ENCODE measurements around the gene ZNF48.
A peak's percentile ranks its signal among the peaks of the same experiment; 100 is the strongest.

Gene ZNF48

GRCh38 chr16:30368792-30369090, 26.5 kb upstream of the ZNF48 start:
- TF ChIP-seq CTCF (IDR thresholded peaks at IDR 0.05) = no peak
- Histone ChIP-seq H3K4me3 (ENCODE audit: low read depth in 1 of 2, low read length in 1 of 2) (peak overlapping the region; percentile 81 to 96), H3K27me3 (no peaks in the 10 kb centered on the region), H3K4me1 (ENCODE audit: control insufficient read depth in 1 of 2, insufficient read depth in 1 of 2, low read depth in 1 of 2, low read length in 1 of 2) (peaks cover 34 to 39% of the 10 kb centered on the region in 2 experiments), H3K36me3 (peaks cover 30% of the 10 kb centered on the region), H3K27ac (peak overlapping the region; percentile 89), H3K9me3 (no peaks in the 10 kb centered on the region)

GRCh38 chr16:30369091-30369937, 25.9 kb upstream of the ZNF48 start:
- no peak for TF ChIP-seq CTCF (IDR thresholded peaks at IDR 0.05)
- no peaks in the 10 kb centered on the region for H3K27me3 ChIP-seq
- no peaks in the 10 kb centered on the region for H3K9me3 ChIP-seq
- peaks cover 34 to 39% of the 10 kb centered on the region in 2 experiments for H3K4me1 ChIP-seq (ENCODE audit: control insufficient read depth in 1 of 2, insufficient read depth in 1 of 2, low read depth in 1 of 2, low read length in 1 of 2)
- H3K36me3 ChIP-seq = peaks cover 24% of the 10 kb centered on the region
- H3K4me3 ChIP-seq (ENCODE audit: low read depth in 1 of 2, low read length in 1 of 2) = peak overlapping the region; percentile 81 to 96
- H3K27ac ChIP-seq = peak overlapping the region; percentile 89

GRCh38 chr16:30369938-30370455, 25.2 kb upstream of the ZNF48 start:
- Histone ChIP-seq H3K4me3 (ENCODE audit: low read depth in 1 of 2, low read length in 1 of 2) (peak overlapping the region; percentile 81 to 96), H3K27me3 (no peaks in the 10 kb centered on the region), H3K9me3 (no peaks in the 10 kb centered on the region), H3K36me3 (peaks cover 17% of the 10 kb centered on the region), H3K4me1 (ENCODE audit: control insufficient read depth in 1 of 2, insufficient read depth in 1 of 2, low read depth in 1 of 2, low read length in 1 of 2) (peaks cover 34 to 39% of the 10 kb centered on the region in 2 experiments), H3K27ac (peak overlapping the region; percentile 89)
- TF ChIP-seq CTCF (IDR thresholded peaks at IDR 0.05) = no peak

- Histone ChIP-seq H3K36me3 (peaks cover 10% of the 10 kb centered on the region), H3K9me3 (no peaks in the 10 kb centered on the region), H3K4me3 (ENCODE audit: low read depth in 1 of 2, low read length in 1 of 2) (peak within 1 kb of the TSS; percentile 81 to 96), H3K27ac (peak within 1 kb of the TSS; percentile 89), H3K4me1 (ENCODE audit: control insufficient read depth in 1 of 2, insufficient read depth in 1 of 2, low read depth in 1 of 2, low read length in 1 of 2) (peaks cover 34 to 39% of the 10 kb centered on the region in 2 experiments), H3K27me3 (no peaks in the 10 kb centered on the region)
- peak; percentile 67 for TF ChIP-seq CTCF (IDR thresholded peaks at IDR 0.05)
Measured at GRCh38 chr16:30370456-30371247, 24.6 kb upstream of the ZNF48 start, which contains the start of gene TBC1D10B. TBC1D10B (minus strand) TSS chr16:30370494; CDS start chr16:30370183, 311 bp downstream.

- Histone ChIP-seq H3K36me3 (peaks cover 4% of the 10 kb centered on the region), H3K4me3 (ENCODE audit: low read depth in 1 of 2, low read length in 1 of 2) (peak overlapping the region; percentile 63 to 67), H3K27me3 (no peaks in the 10 kb centered on the region), H3K9me3 (no peaks in the 10 kb centered on the region), H3K4me1 (ENCODE audit: control insufficient read depth in 1 of 2, insufficient read depth in 1 of 2, low read depth in 1 of 2, low read length in 1 of 2) (peaks cover 34 to 39% of the 10 kb centered on the region in 2 experiments), H3K27ac (peak overlapping the region; percentile 89)
- TF ChIP-seq CTCF (IDR thresholded peaks at IDR 0.05) = no peak
Measured at GRCh38 chr16:30371248-30371816, 23.9 kb upstream of the ZNF48 start.

Data from neutrophil (primary cell).